Mesothelial cell of epicardium (in vitro differentiated cells): Measurements from ENCODE around the gene KBTBD2. TPM values are rescaled to one million over a fixed set of nuclear protein-coding genes. Genes with fewer than 3 reads are reported as not detected.
A peak's percentile ranks its signal among the peaks of the same experiment; 100 is the strongest.

Experiments
- DNase-seq, 2 experiments: peaks; one replicate each; pipeline ENCODE4 v3.0.0; 2021; ENCODE audit warnings: low spot score in 2 of 2; ENCODE audit not compliant: unreplicated experiment in 2 of 2
- H3K27ac Mint-ChIP-seq: 2 replicates; pipeline ENCODE4 v1.8.0; 2021; ENCODE audit warnings: mixed read lengths
- H3K27me3 Mint-ChIP-seq: 2 replicates; pipeline ENCODE4 v1.8.0; 2021; ENCODE audit warnings: low read depth, mixed read lengths
- H3K36me3 Mint-ChIP-seq: 2 replicates; pipeline ENCODE4 v1.8.0; 2021; ENCODE audit warnings: mixed read lengths
- H3K4me1 Mint-ChIP-seq: 2 replicates; pipeline ENCODE4 v1.8.0; 2021; ENCODE audit warnings: mixed read lengths
- H3K4me3 Mint-ChIP-seq: 2 replicates; pipeline ENCODE4 v1.8.0; 2021; ENCODE audit warnings: mild to moderate bottlenecking, moderate library complexity, mixed read lengths
- H3K9me3 Mint-ChIP-seq: 2 replicates; pipeline ENCODE4 v1.8.0; 2021; ENCODE audit warnings: mixed read lengths
- CTCF ChIP-seq: fragments of 200-600 bp; sonication (generic); IDR thresholded peaks from one replicate; pipeline ENCODE4 v1.5.0; 2021; ENCODE audit warnings: antibody characterized with exemption; ENCODE audit not compliant: unreplicated experiment
- total RNA-seq: library from RNA; stranded (reverse); gene quantifications from 3 replicates; pipeline ENCODE4 v1.2.1, GENCODE V29; 2021

KBTBD2 gene
- total RNA-seq, 1 donor from 2014 or later, result 41.9 TPM

DNA sequence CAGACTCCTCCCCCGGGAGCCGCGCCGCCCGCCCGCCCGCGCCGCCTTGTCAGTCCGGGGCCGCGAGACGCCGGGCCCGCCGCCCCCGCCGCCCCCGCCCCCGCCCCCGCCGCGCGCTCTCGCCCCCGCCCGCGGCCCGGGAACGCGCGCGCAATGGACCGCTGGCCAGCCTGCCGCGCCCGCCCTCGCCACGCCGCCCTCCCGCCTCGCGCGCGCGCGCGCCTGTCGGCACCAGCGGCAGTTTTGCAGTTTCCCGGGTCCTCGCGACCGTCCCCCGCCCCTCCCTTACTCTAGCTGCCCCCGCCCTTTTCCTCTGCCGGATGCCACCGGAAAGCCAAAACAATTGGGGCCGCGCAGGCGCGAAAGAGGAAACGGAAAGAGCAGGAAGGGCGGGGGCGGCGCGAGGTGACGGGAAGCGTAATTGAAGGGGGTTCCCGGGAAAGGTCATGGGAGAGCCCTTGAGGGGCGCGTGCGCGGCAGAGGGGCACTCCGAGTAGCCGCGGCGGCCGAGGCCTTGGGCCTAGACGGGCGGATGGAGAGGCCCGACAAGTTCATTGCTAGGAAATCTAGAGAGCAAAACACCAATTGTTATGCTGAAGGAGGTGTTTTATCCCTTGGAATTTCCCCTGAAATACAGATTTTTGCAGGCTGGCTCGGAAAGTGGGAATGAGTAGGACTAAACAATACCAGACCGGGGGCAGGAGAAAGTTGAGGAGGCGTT is 400 bp upstream of the KBTBD2 start:
- no peaks in the 10 kb centered on the region for H3K9me3 Mint-ChIP-seq
- H3K4me1 Mint-ChIP-seq, result peaks cover 61% of the 10 kb centered on the region
- no peaks in the 10 kb centered on the region for H3K36me3 Mint-ChIP-seq

DNA sequence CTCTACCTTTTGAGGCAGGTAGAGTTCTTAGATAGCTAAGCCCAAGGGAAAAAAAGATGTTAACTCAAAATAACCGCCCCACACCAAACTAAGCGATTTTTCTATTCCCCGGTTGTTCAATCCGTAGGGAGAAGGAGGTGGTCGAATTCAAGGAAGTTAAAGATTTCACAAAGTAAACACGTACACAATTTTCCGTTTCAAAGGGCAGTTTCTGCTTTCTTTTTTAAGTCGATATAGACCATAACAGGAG is 842 bp downstream of the KBTBD2 start:
- no peak for TF ChIP-seq CTCF
- peaks cover 59% of the 10 kb centered on the region for H3K4me1 Mint-ChIP-seq
- H3K27ac Mint-ChIP-seq, result peak overlapping the region; percentile 96
- DNase-seq, result no peak
- no peaks in the 10 kb centered on the region for H3K9me3 Mint-ChIP-seq
- H3K27me3 Mint-ChIP-seq, result no peaks in the 10 kb centered on the region
- no peaks in the 10 kb centered on the region for H3K36me3 Mint-ChIP-seq
- peak overlapping the region; percentile 95 for H3K4me3 Mint-ChIP-seq

More for the DNA sequence above, 400 bp upstream of the KBTBD2 start:
- no peak for TF ChIP-seq CTCF
- peak overlapping the region; percentile 97 for H3K27ac Mint-ChIP-seq
- H3K4me3 Mint-ChIP-seq, result peak overlapping the region; percentile 87
- peak; percentile 90 to 93 for DNase-seq
- no peaks in the 10 kb centered on the region for H3K27me3 Mint-ChIP-seq

- Mint-ChIP-seq H3K9me3 (no peaks in the 10 kb centered on the region), H3K27me3 (no peaks in the 10 kb centered on the region), H3K36me3 (no peaks in the 10 kb centered on the region), H3K4me1 (peaks cover 59% of the 10 kb centered on the region), H3K27ac (peak overlapping the region; percentile 96), H3K4me3 (peak overlapping the region; percentile 95)
- DNase-seq, result no peak
- no peak for TF ChIP-seq CTCF
Observed at GRCh38 chr7:32890010-32890792, 1.4 kb downstream of the KBTBD2 start.

DNA sequence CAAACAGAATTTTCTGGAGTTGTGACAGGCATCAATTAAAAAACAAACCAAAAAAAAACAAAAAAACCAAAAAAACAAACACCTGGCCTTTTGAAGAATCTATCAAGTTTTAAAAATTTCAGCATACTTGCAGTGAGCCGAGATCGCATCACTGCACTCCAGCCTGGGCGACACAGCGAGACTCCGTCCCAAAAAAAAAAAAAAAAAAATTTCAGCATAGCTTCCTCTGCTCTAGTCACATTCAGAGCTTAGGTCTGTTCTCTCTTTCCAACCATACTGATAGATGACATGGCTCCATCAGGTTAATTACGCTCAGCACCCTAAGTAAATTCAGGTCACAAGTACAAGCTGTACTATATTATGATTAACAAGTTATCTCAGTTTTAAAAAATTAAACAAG is 3.1 kb downstream of the KBTBD2 start:
- Mint-ChIP-seq H3K4me3 (peak overlapping the region; percentile 36), H3K27ac (peak overlapping the region; percentile 96), H3K4me1 (peaks cover 52% of the 10 kb centered on the region), H3K9me3 (no peaks in the 10 kb centered on the region), H3K36me3 (no peaks in the 10 kb centered on the region), H3K27me3 (no peaks in the 10 kb centered on the region)
- DNase-seq, result no peak
- TF ChIP-seq CTCF, result no peak

DNA sequence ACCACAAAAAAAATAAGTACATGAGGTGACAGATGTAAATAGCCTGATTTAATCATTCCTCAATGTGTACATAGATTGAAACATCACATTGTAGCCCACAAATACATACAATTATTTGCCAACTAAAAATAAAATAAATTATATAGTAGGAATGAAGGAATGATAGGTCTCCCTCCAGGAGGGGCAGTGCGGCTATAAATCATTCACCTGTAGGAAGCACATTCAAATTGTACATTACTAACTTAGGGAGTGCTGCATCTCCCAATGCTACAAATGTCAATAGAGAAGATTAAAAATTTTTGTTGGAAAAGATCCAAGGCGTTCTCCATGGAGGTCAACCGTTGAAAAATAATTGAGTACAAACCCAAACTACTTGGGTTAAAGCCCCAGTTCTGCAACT is 4.2 kb downstream of the KBTBD2 start:
- H3K4me1 Mint-ChIP-seq, result peaks cover 43% of the 10 kb centered on the region
- no peak overlapping the region for H3K4me3 Mint-ChIP-seq
- TF ChIP-seq CTCF, result no peak
- no peak for DNase-seq
- no peaks in the 10 kb centered on the region for H3K9me3 Mint-ChIP-seq
- no peaks in the 10 kb centered on the region for H3K36me3 Mint-ChIP-seq
- H3K27ac Mint-ChIP-seq, result no peak overlapping the region
- H3K27me3 Mint-ChIP-seq, result no peaks in the 10 kb centered on the region
